SU-DHL-6 (cell line): ENCODE results near the gene MCTS1.

Source experiments
- EZH2phosphoT487 ChIP-seq: fragments of 200-600 bp; sonication (generic), shearing (Covaris generic); conservative IDR thresholded peaks from 2 replicates; pipeline ENCODE4 v1.6.1; 2018; ENCODE audit warnings: mild to moderate bottlenecking, antibody characterized with exemption, low read length, moderate library complexity, mixed read lengths
- TF ChIP-seq, protein P1 (sequence below): fragments of 200-600 bp; sonication (generic); IDR thresholded peaks from one replicate; pipeline ENCODE4 v1.5.1; 2017; ENCODE audit warnings: antibody characterized with exemption, mild to moderate bottlenecking, low read length, moderate library complexity; ENCODE audit not compliant: insufficient read depth, poor library complexity, severe bottlenecking

GRCh38 chrX:120612086-120612485 lies 8.2 kb downstream of the MCTS1 start:
- TF ChIP-seq, protein P1, sequence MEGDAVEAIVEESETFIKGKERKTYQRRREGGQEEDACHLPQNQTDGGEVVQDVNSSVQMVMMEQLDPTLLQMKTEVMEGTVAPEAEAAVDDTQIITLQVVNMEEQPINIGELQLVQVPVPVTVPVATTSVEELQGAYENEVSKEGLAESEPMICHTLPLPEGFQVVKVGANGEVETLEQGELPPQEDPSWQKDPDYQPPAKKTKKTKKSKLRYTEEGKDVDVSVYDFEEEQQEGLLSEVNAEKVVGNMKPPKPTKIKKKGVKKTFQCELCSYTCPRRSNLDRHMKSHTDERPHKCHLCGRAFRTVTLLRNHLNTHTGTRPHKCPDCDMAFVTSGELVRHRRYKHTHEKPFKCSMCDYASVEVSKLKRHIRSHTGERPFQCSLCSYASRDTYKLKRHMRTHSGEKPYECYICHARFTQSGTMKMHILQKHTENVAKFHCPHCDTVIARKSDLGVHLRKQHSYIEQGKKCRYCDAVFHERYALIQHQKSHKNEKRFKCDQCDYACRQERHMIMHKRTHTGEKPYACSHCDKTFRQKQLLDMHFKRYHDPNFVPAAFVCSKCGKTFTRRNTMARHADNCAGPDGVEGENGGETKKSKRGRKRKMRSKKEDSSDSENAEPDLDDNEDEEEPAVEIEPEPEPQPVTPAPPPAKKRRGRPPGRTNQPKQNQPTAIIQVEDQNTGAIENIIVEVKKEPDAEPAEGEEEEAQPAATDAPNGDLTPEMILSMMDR, result no peak
- TF ChIP-seq EZH2phosphoT487, result no peak
